GM19328 (cell line): Measurements from ENCODE around the gene MAN2B1.
"Not testable (repeated sequence)": the region's sequence is repeated elsewhere in the genome, so short reads cannot be mapped to it uniquely, and the experiment has no call there.

ENCODE experiments used
- ATAC-seq: cut with Tn5 transposase; IDR thresholded peaks from one replicate; pipeline ENCODE4 v1.9.1; 2021; ENCODE audit warnings: mild to moderate bottlenecking, moderate library complexity; ENCODE audit not compliant: unreplicated experiment

The MAN2B1 gene

DNA sequence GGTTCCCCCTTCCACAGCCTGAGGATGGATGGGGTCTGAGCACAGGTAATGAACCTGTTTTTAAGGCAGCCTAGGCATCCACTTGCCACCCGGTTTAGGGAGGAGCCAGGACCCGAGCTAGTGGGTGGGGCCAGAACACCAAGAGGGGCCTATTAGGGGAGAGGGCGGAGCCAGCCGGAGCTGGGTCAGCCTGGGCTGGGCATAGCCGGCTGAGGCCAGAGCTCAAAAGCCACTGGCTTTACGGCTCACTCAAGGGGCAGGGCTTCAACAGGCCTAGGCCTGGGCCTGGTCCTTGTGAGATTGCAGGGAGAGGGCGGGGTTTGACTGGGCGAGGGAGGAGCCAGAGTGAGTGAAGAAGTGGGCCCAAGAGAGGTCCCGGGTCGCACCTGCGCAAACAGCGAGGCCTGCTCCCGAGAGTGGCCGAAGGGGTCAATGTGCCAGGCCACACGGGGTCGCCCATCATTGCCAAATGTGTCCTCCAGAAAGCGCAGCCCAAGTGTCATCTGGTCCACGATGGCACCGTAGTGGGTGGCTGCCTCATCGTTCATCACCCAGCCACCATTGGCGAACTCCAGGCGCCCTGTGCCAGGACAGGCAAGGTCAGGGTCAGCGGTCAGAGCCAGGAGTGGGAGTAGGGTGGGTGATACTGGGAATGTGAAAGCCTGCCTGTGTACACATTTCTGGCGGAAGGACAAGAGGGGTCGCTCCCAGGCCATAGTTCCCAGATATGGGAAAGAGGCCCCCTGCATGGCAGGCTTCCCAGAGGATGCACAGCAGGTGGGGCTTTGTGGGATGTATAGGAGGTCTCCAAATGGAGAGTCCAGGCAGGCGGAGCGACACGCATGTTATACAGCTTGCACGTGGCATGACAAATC is 1.9 kb downstream of the MAN2B1 start:
- no peak for ATAC-seq

GRCh38 chr19:12660980-12661379 is 5.6 kb downstream of the MAN2B1 start:
- no peak for ATAC-seq

DNA sequence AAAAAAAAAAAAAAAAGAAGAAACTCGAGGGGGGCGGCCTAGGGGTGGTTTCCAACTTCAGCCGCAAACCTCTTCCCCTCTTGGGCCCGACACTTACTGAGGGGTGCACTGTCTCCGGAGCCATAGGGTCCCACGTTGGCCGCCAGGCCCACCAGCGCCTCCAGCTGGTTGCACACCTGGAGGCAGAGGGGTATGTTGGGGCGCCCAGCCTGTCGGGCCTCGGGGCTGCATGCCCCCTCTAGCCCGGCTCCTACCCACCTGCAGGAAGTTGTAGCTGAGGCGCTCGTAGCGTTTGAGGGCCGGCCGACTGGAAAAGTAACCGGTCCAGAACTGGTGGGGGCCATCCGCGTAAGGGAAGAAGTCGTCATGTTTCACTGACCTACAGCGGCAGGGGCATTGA is 8.6 kb downstream of the MAN2B1 start:
- no peak for ATAC-seq

GRCh38 chr19:12656899-12657571 is 9.5 kb downstream of the MAN2B1 start:
- ATAC-seq, result no peak

GRCh38 chr19:12655546-12655945 is 11.0 kb downstream of the MAN2B1 start:
- ATAC-seq, result no peak

DNA sequence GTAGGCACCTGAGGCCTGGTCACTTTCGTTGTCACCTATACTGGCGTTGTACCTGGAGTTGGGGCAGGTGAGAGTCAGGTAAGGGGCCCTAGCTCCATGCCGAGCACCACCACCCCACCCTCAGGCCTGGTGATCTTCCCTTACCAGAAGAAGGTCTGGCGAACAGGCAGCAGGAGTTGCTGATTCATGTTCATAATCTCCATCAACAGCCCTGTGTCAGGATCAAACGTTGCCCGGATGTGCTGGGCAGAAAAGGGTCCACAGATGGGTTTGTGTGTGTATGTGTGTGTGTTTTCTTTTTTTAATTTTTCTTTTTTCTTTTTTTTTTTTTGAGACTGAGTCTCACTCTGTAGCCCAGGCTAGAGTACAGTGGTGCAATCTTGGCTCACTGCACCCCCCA is 14.3 kb downstream of the MAN2B1 start:
- no peak for ATAC-seq

DNA sequence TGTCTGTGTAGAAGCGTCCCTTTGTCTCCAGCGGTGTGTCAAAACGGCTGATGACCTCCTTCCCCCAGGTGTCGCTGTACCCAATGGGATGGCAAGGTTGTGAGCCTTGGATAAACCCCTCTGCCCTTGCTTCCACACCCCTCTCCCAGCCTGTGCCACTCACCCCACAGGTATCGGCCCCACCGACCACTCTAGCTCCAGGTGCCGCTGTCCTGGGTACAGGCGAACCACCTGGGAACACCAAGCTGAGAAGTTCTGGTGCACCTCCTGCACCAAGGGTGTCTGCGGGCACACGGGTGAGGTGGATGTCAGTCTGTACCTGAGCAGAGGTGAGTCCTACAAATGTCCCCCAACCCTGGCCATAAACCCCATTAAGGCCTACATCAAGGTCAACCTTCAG is 16.6 kb downstream of the MAN2B1 start:
- ATAC-seq, result no peak

GRCh38 chr19:12648088-12648487 is 18.5 kb downstream of the MAN2B1 start:
- no peak for ATAC-seq

DNA sequence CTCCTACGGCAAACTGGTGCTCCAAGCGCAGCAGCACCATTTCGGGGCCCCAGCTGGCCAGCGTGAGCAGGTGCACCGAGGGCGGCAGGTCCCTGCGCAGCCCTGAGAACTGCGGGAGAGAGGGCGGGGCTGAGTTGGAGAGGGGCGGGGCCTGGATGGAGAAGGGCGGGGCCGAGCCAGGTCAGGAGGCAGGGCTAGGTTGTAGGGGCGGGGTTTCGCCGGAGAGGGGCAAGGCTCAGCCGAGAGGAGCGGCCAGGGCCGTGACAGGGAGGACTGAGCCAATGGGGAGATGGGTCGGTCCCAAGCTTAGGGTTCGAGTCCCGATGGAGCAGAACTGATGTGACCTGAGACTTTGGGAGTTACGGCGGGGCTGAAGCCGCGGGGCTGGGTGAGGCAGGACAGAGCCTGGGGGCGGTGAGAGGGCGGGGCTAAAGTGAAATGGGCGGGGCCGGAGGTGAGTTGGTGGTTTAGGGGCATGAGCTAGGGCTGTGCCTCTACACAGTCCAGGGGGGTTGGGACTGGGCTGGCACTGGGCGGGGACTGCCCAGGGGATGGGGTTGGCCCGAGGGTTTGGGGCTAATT is 19.0 kb downstream of the MAN2B1 start:
- no peak for ATAC-seq

DNA sequence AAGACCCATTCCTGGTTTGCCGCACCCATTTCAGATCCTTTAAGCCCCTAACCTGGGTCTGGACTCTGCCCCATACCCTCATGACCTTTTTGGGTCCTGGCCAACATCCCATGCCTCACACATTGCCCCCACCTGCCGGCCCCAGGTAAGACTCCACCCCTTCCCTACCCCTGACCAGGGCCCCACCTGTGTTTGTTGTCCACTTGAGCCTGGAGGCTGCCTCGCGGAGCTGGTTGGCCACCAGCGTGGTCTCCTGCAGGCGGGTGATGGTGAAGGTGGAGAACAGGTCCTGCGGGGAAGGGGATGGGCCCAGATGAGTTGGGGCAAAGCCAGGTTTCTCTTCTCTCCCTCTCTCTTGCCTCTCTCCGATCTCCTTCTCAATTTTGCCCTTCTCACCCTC is 19.5 kb downstream of the MAN2B1 start:
- no peak for ATAC-seq

- ATAC-seq, result no peak
These were observed 20.0 kb downstream of the MAN2B1 start for GRCh38 chr19:12646551-12646950.

DNA sequence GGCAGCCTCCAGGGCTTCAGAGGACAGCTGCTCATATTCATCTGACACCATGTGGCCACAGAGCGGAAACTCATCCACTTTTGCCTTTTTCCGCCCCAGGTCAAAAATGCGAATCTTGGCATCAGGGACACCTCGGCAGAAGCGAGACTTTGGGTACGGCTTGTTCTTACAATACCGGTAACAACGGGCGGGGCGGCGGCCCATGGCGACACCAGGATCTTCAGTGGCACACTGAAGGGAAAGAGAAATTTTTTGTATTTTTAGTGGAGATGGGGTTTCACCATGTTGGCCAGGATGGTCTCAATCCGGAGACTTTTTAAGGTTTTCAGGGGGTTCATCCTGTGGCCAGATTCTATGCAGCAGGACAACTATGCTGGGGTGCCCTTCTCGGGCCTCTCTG is 22.8 kb downstream of the MAN2B1 start:
- not testable (repeated sequence) for ATAC-seq

GRCh38 chr19:12642506-12642905 is 24.0 kb downstream of the MAN2B1 start:
- no peak for ATAC-seq

DNA sequence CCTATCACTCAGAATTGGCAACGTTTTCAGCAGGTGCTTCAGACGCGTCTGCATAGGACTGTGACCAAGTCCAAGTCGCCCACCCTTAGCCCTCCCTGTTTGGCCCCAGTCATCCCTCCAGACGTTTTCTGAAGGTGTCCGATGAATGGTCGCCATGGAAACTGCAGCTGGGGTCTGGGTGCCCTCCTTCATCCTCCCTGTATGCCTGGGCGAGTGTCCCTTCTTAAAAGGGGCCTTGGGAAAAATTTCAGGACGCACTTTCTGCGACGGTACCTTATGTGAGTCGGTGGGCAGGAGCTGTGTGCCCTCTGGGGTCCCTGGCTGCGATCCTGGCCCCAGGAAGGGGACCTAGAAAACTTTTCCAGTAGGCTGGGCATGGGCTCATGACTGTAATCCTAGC is 25.1 kb downstream of the MAN2B1 start:
- no peak for ATAC-seq

- no peak for ATAC-seq
These were observed 26.5 kb downstream of the MAN2B1 start for GRCh38 chr19:12639901-12640613.

GRCh38 chr19:12638611-12639182 is 27.8 kb downstream of the MAN2B1 start:
- no peak for ATAC-seq

- ATAC-seq, result no peak
These were observed 29.9 kb downstream of the MAN2B1 start for GRCh38 chr19:12636631-12637030.

DNA sequence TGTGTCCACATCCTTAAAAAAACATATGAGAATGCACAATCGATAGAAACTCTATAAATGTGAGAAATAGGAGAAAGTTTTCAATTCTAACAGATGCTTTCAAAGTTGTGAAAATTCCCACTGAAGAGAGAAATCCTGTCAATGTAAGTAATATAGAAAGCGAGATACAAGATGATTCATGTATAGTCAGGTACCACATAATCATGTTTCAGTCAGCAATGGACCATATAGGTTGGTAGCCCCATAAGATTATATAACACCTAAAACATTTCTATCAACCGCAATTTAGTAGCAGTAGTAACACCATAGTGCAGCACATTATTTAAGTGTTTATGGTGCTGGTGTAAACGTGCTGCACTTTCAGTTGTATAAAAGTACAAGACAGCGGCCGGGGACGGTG is 37.3 kb downstream of the MAN2B1 start:
- ATAC-seq, result no peak

DNA sequence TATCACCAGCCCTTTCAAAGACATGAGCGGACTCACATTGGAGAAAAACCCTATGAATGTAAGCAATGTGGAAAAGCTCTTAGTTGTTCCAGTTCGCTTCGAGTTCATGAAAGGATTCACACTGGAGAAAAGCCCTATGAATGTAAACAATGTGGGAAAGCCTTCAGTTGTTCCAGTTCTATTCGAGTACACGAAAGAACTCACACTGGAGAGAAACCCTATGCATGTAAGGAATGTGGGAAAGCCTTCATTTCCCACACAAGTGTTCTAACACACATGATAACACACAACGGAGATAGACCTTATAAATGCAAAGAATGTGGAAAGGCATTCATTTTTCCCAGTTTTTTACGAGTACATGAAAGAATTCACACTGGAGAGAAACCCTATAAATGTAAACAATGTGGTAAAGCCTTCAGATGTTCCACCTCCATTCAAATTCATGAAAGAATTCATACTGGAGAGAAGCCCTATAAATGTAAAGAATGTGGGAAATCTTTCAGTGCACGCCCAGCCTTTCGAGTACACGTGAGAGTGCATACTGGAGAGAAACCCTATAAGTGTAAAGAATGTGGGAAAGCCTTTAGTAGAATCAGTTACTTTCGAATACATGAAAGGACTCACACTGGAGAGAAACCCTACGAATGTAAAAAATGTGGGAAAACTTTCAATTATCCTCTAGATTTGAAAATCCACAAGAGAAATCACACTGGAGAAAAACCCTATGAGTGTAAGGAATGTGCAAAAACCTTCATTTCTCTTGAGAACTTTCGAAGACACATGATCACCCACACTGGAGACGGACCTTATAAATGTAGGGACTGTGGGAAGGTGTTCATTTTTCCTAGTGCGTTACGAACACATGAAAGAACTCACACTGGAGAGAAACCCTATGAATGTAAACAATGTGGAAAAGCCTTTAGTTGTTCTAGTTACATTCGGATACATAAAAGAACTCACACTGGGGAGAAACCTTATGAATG is 38.2 kb downstream of the MAN2B1 start:
- ATAC-seq, result no peak

- no peak for ATAC-seq
These were observed 39.6 kb downstream of the MAN2B1 start for GRCh38 chr19:12626958-12627357.
